HUES64 (cell line): ENCODE data around the gene MTARC1.

Experiments
- H3K27ac ChIP-seq: 2 replicates; pipeline ENCODE4 v1.7.0; 2013; ENCODE audit warnings: low read depth, low read length, inconsistent platforms
- H3K27me3 ChIP-seq: 2 replicates; pipeline ENCODE4 v1.6.1; 2013; ENCODE audit warnings: mild to moderate bottlenecking, low read length; ENCODE audit not compliant: insufficient read depth
- H3K36me3 ChIP-seq: 2 replicates; pipeline ENCODE4 v1.6.1; 2013; ENCODE audit warnings: mild to moderate bottlenecking, low read length; ENCODE audit not compliant: insufficient read depth
- H3K4me1 ChIP-seq: 2 replicates; pipeline ENCODE4 v1.6.1; 2013; ENCODE audit warnings: mild to moderate bottlenecking, low read length, moderate library complexity; ENCODE audit not compliant: insufficient read depth
- H3K4me3 ChIP-seq: 2 replicates; pipeline ENCODE4 v1.5.1; 2013; ENCODE audit warnings: mild to moderate bottlenecking, low read length, moderate library complexity
- H3K9ac ChIP-seq: 2 replicates; pipeline ENCODE4 v1.6.1; 2013; ENCODE audit warnings: mild to moderate bottlenecking, low read depth, low read length
- H3K9me3 ChIP-seq: 2 replicates; pipeline ENCODE4 v1.6.1; 2013; ENCODE audit warnings: low read depth, low read length; ENCODE audit not compliant: insufficient read depth
- WGBS: fragments of 150-250, 120-280 bp; methylation state at CpG from one replicate; pipeline ENCODE4 v1.1.7; 2013; ENCODE audit warnings: missing lambda C conversion rate; 5-methylcytosine and 5-hydroxymethylcytosine counted together

Gene MTARC1

GRCh38 chr1:220788900-220789299, 2.2 kb downstream of the MTARC1 start:
- Histone ChIP-seq H3K27ac (no peak overlapping the region), H3K27me3 (no peaks in the 10 kb centered on the region), H3K9me3 (no peaks in the 10 kb centered on the region), H3K4me1 (peaks cover 13% of the 10 kb centered on the region; the same call in 1 of the 2 replicates), H3K9ac (no peak overlapping the region), H3K4me3 (no peak overlapping the region), H3K36me3 (peaks cover 14% of the 10 kb centered on the region; the same call in 1 of the 2 replicates)
- WGBS: 94% methylated on average over 7 of the region's 7 CpGs

GRCh38 chr1:220789532-220790147, 2.9 kb downstream of the MTARC1 start:
- Histone ChIP-seq H3K4me3 (no peak overlapping the region), H3K4me1 (peaks cover 13% of the 10 kb centered on the region; the same call in 1 of the 2 replicates), H3K27me3 (no peaks in the 10 kb centered on the region), H3K36me3 (peaks cover 14% of the 10 kb centered on the region; the same call in 1 of the 2 replicates), H3K9me3 (no peaks in the 10 kb centered on the region), H3K9ac (no peak overlapping the region), H3K27ac (no peak overlapping the region)
- 91% methylated on average over 2 of the region's 2 CpGs for WGBS

DNA sequence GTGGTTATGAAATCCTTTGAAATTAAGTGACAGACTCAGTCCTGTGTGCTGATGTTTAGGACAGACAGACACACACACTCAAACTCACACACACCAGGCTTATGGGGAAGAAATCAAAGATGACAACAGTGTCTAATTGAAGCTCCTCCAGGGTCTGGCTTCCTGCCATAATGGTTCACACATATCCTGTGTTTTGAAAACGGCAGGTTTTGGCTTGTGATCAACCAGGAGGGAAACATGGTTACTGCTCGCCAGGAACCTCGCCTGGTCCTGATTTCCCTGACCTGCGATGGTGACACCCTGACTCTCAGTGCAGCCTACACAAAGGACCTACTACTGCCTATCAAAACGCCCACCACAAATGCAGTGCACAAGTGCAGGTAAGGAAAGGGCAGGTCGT, 4.6 kb downstream of the MTARC1 start:
- H3K4me3 ChIP-seq: no peak overlapping the region
- H3K36me3 ChIP-seq: peaks cover 14% of the 10 kb centered on the region; the same call in 1 of the 2 replicates
- H3K27me3 ChIP-seq: no peaks in the 10 kb centered on the region
- no peak overlapping the region for H3K27ac ChIP-seq
- no peaks in the 10 kb centered on the region for H3K9me3 ChIP-seq
- 96% methylated on average over 6 of the region's 6 CpGs for WGBS
- no peak overlapping the region for H3K9ac ChIP-seq
- no peaks in the 10 kb centered on the region for H3K4me1 ChIP-seq

- WGBS: 94% methylated on average over 5 of the region's 5 CpGs
- H3K36me3 ChIP-seq: peaks cover 19% of the 10 kb centered on the region
Observed at GRCh38 chr1:220791956-220792355, 5.2 kb downstream of the MTARC1 start.

GRCh38 chr1:220796530-220796929, 9.8 kb downstream of the MTARC1 start:
- Histone ChIP-seq H3K9me3 (no peaks in the 10 kb centered on the region), H3K4me3 (no peak overlapping the region), H3K27me3 (no peaks in the 10 kb centered on the region), H3K27ac (no peak overlapping the region), H3K36me3 (peaks cover 50% of the 10 kb centered on the region), H3K4me1 (no peaks in the 10 kb centered on the region), H3K9ac (no peak overlapping the region)
- WGBS: 93% methylated on average over 10 of the region's 10 CpGs

More at GRCh38 chr1:220791956-220792355, 5.2 kb downstream of the MTARC1 start:
- no peak overlapping the region for H3K27ac ChIP-seq
- no peaks in the 10 kb centered on the region for H3K9me3 ChIP-seq
- no peak overlapping the region for H3K9ac ChIP-seq
- H3K4me3 ChIP-seq: no peak overlapping the region
- H3K4me1 ChIP-seq: no peaks in the 10 kb centered on the region
- H3K27me3 ChIP-seq: no peaks in the 10 kb centered on the region

GRCh38 chr1:220797044-220797443, 10.3 kb downstream of the MTARC1 start:
- Histone ChIP-seq H3K4me3 (no peak overlapping the region), H3K27ac (no peak overlapping the region), H3K9me3 (no peaks in the 10 kb centered on the region), H3K4me1 (no peaks in the 10 kb centered on the region), H3K9ac (no peak overlapping the region), H3K27me3 (no peaks in the 10 kb centered on the region), H3K36me3 (peaks cover 51% of the 10 kb centered on the region)

DNA sequence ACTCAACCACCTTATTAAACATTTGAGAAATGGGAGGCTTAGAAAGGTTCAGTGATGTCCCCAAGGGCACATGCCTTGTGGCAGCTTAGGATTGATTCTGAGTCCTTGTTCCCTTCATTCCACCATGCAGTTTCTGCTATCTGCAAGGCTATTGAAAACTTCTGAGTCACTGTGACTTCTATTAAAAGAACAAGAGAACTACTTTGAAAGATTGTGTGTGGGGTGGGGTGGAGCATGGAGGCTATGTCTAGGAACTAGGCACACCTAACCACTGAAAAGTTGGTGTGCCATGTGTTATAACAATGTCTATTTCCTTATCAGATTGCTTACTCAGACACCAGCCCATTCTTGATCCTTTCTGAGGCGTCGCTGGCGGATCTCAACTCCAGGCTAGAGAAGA, 10.8 kb downstream of the MTARC1 start:
- WGBS: 98% methylated on average over 3 of the region's 3 CpGs
- H3K27ac ChIP-seq: no peak overlapping the region
- H3K4me3 ChIP-seq: no peak overlapping the region

DNA sequence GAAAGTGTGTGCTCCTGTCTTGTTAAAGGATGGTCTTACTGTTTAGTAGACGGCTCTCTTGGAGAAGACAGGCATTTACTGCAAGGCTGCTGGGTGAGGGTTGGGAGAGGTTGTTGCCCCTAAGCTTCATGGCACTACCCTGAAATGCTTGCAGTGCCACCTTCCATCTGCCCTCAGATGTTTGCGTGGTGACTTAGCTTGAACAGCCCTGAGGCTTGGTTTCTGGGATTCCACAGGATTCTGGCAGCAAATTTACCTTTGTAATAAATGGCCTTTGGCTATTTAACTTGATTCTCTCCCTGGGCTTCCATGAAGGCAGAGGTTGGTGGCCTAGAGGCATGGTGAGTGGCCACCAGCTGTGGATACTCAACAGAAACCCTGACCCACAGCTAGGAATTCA, 11.6 kb downstream of the MTARC1 start:
- Histone ChIP-seq H3K27me3 (no peaks in the 10 kb centered on the region), H3K36me3 (peaks cover 47% of the 10 kb centered on the region), H3K27ac (no peak overlapping the region), H3K9ac (no peak overlapping the region), H3K4me1 (no peaks in the 10 kb centered on the region), H3K9me3 (no peaks in the 10 kb centered on the region), H3K4me3 (no peak overlapping the region)
- WGBS: 90% methylated on average over 2 of the region's 2 CpGs

More for the DNA sequence above, 10.8 kb downstream of the MTARC1 start:
- Histone ChIP-seq H3K27me3 (no peaks in the 10 kb centered on the region), H3K9me3 (no peaks in the 10 kb centered on the region), H3K9ac (no peak overlapping the region), H3K36me3 (peaks cover 48% of the 10 kb centered on the region), H3K4me1 (no peaks in the 10 kb centered on the region)

DNA sequence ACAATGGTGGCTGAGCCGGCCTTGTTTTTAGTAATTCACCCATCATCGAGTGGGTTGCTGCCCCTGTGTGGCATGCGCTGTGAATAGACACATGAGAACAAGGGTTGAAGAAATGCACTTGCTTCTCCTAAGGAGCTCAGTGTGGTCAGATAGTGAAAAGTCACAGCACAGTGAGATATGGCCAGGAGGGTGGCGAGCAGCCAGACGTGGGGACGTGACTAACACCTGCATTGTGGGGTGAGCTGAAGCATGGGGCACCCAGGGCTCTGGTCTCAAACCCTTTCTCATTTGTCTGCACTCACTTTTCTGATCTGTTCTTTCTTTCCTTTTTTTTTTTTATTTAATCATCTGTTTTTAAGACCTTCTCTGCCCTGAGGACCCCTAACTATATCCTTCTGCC, 13.5 kb downstream of the MTARC1 start:
- H3K9me3 ChIP-seq: no peaks in the 10 kb centered on the region
- no peak overlapping the region for H3K4me3 ChIP-seq
- no peaks in the 10 kb centered on the region for H3K4me1 ChIP-seq
- WGBS: 94% methylated on average over 6 of the region's 6 CpGs
- no peak overlapping the region for H3K27ac ChIP-seq
- no peaks in the 10 kb centered on the region for H3K27me3 ChIP-seq
- peaks cover 50% of the 10 kb centered on the region for H3K36me3 ChIP-seq
- no peak overlapping the region for H3K9ac ChIP-seq

DNA sequence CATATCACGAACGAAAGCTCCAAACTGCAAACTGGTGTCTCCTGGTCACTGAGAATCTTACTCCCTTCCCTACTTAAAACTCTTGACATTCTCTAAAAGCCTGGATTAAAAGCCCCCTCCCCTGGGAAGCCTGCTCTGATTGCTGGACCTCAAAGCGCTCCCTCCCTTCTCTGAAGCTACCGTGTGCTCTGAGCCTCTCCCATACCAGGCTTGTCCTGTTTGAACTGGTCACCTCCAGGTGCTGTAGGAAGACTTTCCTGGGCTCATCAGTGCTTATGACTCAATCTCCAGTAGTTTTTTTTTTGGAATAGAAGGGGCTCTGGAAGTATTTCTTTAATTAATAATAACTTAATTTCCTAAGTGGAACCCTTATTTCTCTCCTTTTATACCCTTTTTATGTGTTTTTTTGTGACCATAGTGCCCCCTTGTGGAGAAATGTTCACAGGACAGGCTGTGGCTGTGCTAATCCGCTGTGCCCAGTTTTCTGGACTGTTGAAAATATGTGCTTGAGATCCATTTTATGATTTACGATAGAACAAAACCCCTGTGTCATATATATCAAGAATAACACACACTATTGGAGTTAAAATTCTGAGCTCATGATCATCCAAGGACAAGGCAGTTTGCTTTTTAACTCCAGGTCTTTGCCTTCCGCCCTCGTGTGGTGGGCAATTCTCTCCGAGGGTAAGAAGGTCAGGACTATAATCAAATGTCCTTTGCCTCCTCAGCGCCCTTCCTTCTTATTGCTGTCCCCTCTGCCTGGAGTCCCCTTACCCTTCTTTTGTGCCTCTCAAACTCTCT, 16.9 kb downstream of the MTARC1 start:
- Histone ChIP-seq H3K9ac (no peak overlapping the region), H3K9me3 (no peaks in the 10 kb centered on the region), H3K4me3 (no peak overlapping the region), H3K4me1 (no peaks in the 10 kb centered on the region), H3K27ac (no peak overlapping the region), H3K27me3 (no peaks in the 10 kb centered on the region), H3K36me3 (peaks cover 43% of the 10 kb centered on the region)
- 89% methylated on average over 9 of the region's 10 CpGs for WGBS

DNA sequence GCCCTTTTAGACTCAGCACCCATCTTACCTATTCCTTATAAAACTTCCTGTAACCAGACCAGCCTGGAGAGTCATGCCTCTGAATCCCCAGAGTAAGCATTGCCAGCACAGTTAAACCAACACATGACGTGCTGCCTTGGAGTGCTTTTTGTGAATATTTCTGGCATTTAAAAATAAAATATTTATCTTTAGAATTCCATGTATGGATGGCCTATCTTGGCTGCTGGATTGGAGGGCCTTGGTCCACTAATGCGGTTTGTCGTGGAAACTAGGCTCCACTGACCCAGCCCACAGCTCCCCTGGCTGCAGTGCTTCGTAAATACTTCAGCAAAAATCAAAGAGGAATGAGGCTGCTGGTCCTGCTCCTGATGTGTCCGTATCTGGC, 17.5 kb downstream of the MTARC1 start:
- no peaks in the 10 kb centered on the region for H3K9me3 ChIP-seq
- no peak overlapping the region for H3K4me3 ChIP-seq
- peaks cover 39% of the 10 kb centered on the region for H3K36me3 ChIP-seq
- H3K9ac ChIP-seq: no peak overlapping the region
- no peak overlapping the region for H3K27ac ChIP-seq
- H3K27me3 ChIP-seq: no peaks in the 10 kb centered on the region
- 95% methylated on average over 5 of the region's 5 CpGs for WGBS
- no peaks in the 10 kb centered on the region for H3K4me1 ChIP-seq
